OCI-LY1 (cell line): ENCODE data around the gene PCNX2.

ENCODE experiments used
- EZH2 ChIP-seq: fragments of 200-600 bp; sonication (generic), shearing (Covaris generic); IDR thresholded peaks from 2 replicates; pipeline ENCODE4 v1.8.0; 2017; ENCODE audit warnings: borderline replicate concordance, mixed run types, mild to moderate bottlenecking, antibody characterized with exemption, low read length, moderate library complexity, mixed read lengths
- TF ChIP-seq, protein P1 (sequence below): fragments of 200-600 bp; sonication (generic), shearing (Covaris generic); IDR thresholded peaks from 2 replicates; pipeline ENCODE4 v1.5.1; 2017; ENCODE audit warnings: mild to moderate bottlenecking, antibody characterized with exemption, low read length, moderate library complexity, mixed read lengths

DNA sequence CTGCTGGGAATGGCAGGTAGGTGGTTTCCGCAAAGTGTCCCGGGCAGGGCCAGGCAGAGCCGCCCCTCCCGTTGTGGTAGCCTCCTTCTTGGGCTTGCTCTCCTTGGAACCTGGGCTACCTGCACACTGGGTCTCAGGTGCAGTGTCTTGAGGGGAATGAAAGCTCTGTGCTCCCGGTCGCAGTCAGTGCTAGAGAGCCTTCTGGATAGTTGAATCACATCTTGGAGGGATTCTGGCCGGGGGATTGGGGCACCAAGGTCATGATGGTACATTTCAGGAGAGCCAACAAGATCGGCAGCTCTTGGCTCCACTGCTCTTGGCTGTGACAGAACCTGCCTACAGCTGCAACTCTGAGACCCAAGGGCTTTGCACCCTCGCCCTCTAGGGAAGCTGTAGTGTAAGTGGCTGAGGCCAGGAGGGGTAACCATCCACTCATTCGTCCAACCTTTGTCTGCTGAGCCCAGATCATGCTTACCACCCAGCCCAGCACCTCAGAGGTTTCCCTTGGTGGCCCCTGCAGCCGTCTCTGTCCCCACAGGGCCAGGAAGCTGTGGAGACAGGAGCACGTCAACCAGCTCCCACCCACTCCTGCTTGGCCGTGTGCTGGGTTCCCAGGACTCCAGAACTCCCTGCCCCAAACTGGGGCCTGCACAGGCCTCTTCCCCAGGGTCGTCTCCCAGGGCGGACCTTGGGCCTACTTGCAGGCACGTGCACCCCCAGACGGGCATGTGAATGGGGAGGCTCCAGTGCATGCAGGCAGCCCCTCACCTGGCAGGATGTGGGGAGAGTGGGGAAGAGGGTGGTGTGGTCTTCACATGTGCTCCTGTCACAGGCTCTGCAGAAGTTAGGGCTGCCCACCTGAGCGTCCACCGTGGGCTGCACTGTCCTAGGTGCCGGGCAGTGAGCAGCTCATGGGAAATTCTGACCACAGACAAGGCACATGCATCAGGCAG is 305.1 kb downstream of the PCNX2 start:
- no peak for TF ChIP-seq EZH2
- TF ChIP-seq, protein P1, sequence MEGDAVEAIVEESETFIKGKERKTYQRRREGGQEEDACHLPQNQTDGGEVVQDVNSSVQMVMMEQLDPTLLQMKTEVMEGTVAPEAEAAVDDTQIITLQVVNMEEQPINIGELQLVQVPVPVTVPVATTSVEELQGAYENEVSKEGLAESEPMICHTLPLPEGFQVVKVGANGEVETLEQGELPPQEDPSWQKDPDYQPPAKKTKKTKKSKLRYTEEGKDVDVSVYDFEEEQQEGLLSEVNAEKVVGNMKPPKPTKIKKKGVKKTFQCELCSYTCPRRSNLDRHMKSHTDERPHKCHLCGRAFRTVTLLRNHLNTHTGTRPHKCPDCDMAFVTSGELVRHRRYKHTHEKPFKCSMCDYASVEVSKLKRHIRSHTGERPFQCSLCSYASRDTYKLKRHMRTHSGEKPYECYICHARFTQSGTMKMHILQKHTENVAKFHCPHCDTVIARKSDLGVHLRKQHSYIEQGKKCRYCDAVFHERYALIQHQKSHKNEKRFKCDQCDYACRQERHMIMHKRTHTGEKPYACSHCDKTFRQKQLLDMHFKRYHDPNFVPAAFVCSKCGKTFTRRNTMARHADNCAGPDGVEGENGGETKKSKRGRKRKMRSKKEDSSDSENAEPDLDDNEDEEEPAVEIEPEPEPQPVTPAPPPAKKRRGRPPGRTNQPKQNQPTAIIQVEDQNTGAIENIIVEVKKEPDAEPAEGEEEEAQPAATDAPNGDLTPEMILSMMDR = no peak
